Cardiac fibroblast (primary cell): ENCODE measurements around the gene IL1RAP.
"Not testable (repeated sequence)": the region's sequence is repeated elsewhere in the genome, so short reads cannot be mapped to it uniquely, and the experiment has no call there.

Experiments used
- DNase-seq, 2 donors: peaks; one replicate each; pipeline versions ENCODE4 v3.0.0 to v3.0.0-alpha.2; 2010; ENCODE audit warnings: low read depth in 2 of 2
- H3K4me3 ChIP-seq, 2 donors: replicated peaks in 1 of 2; 1 replicate in 1 of 2; 2 replicates in 1 of 2; pipeline ENCODE4 v1.5.1; 2011; ENCODE audit warnings: low read depth in 2 of 2, low read length in 2 of 2, mild to moderate bottlenecking in 2 of 2, moderate library complexity in 1 of 2
- CTCF ChIP-seq: IDR thresholded peaks from one replicate; pipeline ENCODE4 v1.5.1; 2011; ENCODE audit warnings: low read depth, mild to moderate bottlenecking, low read length, inconsistent platforms

Gene IL1RAP

GRCh38 chr3:190513409-190514370, at the start of gene IL1RAP:
TSS of gene IL1RAP (plus strand) at chr3:190514085. CDS start at chr3:190564290, 50,205 bp downstream.
- H3K4me3 ChIP-seq, result peak within 1 kb of the TSS; percentile 87 to 92
- peak; percentile 95 to 96 for DNase-seq
- TF ChIP-seq CTCF, result no peak

- no peak overlapping the region for H3K4me3 ChIP-seq
- DNase-seq, result no peak
- TF ChIP-seq CTCF, result no peak
These were observed 46.0 kb upstream of the IL1RAP start for GRCh38 chr3:190467922-190468321.

- not testable (repeated sequence) for DNase-seq, H3K4me3 ChIP-seq
These were observed 40.6 kb upstream of the IL1RAP start for GRCh38 chr3:190473261-190473660.

- peak in 1 of 2 donors; percentile 17 for DNase-seq
These were observed 32.1 kb upstream of the IL1RAP start for GRCh38 chr3:190481779-190482178.

GRCh38 chr3:190485830-190486532, 27.9 kb upstream of the IL1RAP start:
- peak in 1 of 2 donors; percentile 22 for DNase-seq
- no peak overlapping the region for H3K4me3 ChIP-seq
- TF ChIP-seq CTCF, result no peak

More at GRCh38 chr3:190481779-190482178, 32.1 kb upstream of the IL1RAP start:
- TF ChIP-seq CTCF, result no peak
- no peak overlapping the region for H3K4me3 ChIP-seq

- no peak for TF ChIP-seq CTCF
- H3K4me3 ChIP-seq, result no peak overlapping the region
- no peak for DNase-seq
These were observed 27.4 kb upstream of the IL1RAP start for GRCh38 chr3:190486533-190486864.
